ENCODE results near the gene RPS6KL1. TPM values are rescaled to one million over a fixed set of nuclear protein-coding genes. Genes with fewer than 3 reads are reported as not detected.

Gene RPS6KL1, protein sequence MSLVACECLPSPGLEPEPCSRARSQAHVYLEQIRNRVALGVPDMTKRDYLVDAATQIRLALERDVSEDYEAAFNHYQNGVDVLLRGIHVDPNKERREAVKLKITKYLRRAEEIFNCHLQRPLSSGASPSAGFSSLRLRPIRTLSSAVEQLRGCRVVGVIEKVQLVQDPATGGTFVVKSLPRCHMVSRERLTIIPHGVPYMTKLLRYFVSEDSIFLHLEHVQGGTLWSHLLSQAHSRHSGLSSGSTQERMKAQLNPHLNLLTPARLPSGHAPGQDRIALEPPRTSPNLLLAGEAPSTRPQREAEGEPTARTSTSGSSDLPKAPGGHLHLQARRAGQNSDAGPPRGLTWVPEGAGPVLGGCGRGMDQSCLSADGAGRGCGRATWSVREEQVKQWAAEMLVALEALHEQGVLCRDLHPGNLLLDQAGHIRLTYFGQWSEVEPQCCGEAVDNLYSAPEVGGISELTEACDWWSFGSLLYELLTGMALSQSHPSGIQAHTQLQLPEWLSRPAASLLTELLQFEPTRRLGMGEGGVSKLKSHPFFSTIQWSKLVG
- 1 to 10 TPM in 2 of 4 donors, under 1 TPM in 2; 0.72 to 1.8 (median 1.2) TPM for polyA plus RNA-seq (ENCODE audit: insufficient read length in 4 of 4)

DNA sequence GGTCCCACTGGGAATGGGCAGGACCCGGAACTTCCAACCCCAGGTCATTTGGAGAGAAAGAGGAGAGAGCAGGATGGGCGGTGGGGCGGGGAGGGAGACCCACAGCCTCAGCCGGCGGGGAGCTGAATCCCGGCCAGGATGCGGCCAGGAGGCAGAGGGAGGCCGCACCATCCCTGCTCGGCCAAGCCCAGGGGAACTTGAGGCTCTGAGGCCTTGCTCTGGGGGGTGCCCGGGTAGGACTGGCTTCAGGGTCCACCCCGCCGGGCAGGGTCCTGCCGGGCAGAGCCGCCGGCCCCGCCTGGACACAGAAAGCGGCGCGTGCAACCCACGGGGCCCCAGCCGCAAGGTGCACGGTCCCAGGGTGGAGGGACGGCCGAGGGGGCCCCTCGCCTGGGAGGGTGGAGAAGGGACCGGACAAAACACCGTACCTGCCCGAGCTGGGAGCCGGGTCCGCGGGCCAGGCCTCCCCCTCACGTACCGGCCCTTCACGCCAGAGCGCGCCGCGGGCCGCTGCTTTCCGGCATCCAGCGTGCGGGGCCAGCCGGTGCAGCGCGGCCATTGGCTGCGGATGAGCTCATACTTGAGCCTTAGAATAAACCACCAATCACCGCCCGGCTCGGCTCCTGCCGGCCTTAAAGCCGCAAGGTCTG lies at the start of gene RPS6KL1:
RPS6KL1 (minus strand) TSS at position 509 of the 650 bp plus-strand sequence. CDS start 1,719 bp downstream, outside the sequence.
- peak in 2 of 4 donors; percentile 38 to 69 for DNase-seq (ENCODE audit: low read depth in 4 of 4, low spot score in 3 of 4)

- no peak for DNase-seq (ENCODE audit: low read depth in 4 of 4, low spot score in 3 of 4)
Observed at GRCh38 chr14:74968811-74969210, 45.8 kb upstream of the RPS6KL1 start.

DNA sequence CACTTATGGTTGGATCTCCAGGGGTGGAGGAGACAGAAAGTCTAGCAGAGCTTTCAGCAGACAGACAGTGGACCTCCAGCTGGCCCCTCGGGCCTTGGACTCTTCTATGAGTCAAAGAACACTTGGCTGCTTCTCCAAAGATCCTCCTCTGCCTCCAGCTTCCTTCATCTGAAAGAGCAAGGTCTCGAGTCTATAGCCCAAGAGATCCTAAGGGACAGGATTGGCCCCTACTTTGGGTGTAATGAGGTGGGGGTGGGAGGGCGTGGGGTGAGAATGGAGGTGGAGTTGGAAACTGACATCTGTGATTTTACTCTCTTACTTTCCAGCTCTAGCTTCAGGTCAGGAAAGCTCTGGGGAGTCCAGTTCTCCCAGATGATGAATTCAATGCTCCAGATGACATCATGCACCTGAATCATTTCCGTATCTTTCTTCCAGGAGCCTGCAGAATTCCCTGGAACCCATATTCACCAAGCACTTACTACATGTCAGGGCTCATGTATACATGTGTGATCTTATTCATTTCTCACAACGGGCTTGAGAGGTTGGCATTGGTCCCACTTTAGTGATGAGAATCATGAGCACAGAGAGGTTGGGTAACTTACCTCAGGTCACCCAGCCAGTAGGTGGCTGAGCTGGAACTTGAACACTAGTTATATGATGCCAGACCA lies 42.6 kb upstream of the RPS6KL1 start:
- DNase-seq (ENCODE audit: low read depth in 4 of 4, low spot score in 3 of 4), result no peak

DNA sequence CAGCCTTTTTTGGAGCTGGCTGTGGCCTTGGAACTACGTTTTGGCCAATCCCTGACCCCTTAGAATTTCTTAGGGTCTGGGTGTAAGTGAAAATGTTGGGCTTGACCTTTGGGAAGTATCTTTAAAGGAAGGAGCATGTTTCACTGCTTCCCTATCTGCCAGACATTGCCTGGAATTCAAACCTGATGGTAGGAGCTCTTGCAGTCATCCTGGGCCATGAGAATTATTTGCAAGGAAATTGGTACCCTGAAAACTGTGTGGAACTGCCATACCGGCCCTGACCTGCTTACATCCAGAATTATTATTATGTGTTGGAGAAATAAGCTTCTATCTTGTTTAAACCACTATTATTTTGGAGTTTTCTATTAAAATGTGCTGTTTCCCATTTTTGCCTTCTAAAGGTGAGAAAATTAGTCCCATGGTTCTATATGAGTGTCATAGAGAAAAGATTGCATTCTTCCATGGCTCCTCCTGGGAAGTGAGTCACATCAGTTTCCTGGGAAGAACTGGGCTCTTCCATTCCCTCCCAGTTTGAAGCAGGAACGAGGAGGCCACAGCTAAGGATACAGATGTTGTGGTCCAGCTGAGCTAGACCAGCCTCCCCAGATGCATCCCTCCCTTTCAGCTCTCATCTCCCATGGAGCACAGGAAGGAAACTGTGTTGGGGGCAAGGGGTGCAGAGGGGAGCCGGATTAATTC lies 41.9 kb upstream of the RPS6KL1 start:
- DNase-seq (ENCODE audit: low read depth in 4 of 4, low spot score in 3 of 4), result no peak

- DNase-seq (ENCODE audit: low read depth in 4 of 4, low spot score in 3 of 4), result no peak
Observed at GRCh38 chr14:74963705-74964271, 40.7 kb upstream of the RPS6KL1 start.

DNA sequence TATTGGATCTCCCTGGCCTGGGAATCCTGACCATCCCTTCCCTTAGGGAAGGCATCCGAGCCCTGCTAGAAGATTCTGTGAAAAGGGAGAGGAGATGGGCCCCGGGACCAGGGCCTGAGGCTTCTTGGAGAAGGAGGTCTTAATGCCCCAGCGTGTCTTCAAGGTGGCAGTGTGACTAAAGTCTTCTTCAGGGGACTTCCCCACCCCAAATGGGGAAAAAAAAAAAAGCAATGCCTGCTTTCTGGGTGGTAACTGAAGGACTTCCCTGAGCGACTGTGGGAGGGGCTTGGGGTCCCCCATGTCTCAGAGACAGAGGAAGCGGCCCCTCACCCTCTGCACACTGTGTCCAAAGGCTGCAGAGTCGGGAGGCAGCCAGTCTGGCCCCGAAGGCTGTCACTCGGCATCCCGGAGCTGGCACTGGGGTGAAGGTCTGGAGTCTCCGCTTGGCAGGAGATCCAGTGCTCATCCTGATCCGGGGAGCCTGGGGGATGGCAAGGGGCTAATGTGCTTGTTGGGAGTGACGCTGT lies 40.2 kb upstream of the RPS6KL1 start:
- DNase-seq (ENCODE audit: low read depth in 4 of 4, low spot score in 3 of 4), result no peak

GRCh38 chr14:74962493-74962892 lies 39.4 kb upstream of the RPS6KL1 start:
- no peak for DNase-seq (ENCODE audit: low read depth in 4 of 4, low spot score in 3 of 4)

DNA sequence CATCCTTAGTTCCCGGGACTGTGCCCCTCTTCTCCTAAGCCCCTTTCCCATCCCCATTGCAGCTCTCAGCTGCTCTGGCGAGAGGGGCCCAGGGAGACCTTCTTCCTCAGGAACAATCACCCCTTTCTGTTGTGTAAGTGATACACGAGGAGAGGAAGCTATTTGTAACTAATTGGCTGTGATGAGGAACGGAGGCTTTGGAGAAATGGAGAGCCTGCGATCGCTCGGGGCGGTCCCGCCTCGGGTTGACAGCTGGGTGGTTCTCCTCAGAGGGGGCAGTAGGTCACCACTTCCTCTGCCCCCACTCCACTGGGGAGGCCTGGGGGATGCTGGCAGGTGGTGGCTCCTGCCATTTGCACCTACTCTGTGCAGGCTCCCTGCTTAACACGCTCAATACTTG lies 39.0 kb upstream of the RPS6KL1 start:
- DNase-seq (ENCODE audit: low read depth in 4 of 4, low spot score in 3 of 4), result no peak

DNA sequence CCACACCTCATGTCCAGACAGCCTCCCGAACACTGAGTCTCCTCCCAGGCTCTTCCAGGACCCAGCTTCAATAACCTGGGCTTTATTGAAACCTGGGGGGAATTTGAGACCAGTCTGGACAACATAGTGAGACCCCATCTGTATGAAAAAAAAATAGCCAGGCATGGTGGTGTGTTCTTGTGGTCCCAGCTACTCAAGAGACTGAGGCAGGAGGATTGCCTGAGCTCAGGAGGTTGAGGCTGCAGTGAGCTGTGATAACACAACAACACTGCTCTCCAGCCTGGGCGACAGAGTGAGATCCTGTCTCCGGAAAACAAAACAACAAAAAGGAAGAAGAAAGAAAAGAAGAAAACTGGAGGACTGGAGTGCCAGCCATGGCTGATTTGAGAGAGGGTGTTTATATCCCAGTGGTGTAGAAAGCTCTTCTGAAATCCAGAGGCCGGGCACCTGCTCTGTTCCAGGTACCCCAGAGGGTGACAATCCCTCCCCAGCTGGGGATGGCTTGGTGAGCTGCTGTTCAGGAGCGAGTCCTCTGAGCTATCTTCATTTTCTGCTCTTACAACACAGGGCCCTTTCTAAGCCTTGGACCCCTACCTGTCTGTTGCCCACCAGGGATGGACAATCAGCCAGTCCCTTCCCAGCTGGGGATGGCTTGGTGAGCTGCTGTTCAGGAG lies 38.3 kb upstream of the RPS6KL1 start:
- no peak for DNase-seq (ENCODE audit: low read depth in 4 of 4, low spot score in 3 of 4)

- DNase-seq (ENCODE audit: low read depth in 4 of 4, low spot score in 3 of 4), result no peak
Observed at GRCh38 chr14:74960736-74961135, 37.7 kb upstream of the RPS6KL1 start.

- DNase-seq (ENCODE audit: low read depth in 4 of 4, low spot score in 3 of 4), result no peak
Observed at GRCh38 chr14:74959596-74960180, 36.6 kb upstream of the RPS6KL1 start.

GRCh38 chr14:74956280-74957072 lies 33.4 kb upstream of the RPS6KL1 start:
- DNase-seq (ENCODE audit: low read depth in 4 of 4, low spot score in 3 of 4), result no peak

DNA sequence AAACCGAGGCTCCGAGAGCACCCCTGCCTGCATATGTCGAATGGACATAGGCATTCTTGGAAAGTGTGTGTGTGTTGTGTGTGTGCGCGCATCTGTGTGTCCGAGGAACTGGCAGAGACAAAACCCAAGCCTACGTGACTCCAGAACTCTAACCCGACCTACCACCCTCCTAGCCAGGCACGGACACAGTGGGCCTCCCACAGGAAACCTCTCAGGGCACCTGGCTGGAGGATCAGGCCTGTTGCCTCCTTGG lies 32.9 kb upstream of the RPS6KL1 start:
- DNase-seq (ENCODE audit: low read depth in 4 of 4, low spot score in 3 of 4), result no peak

DNA sequence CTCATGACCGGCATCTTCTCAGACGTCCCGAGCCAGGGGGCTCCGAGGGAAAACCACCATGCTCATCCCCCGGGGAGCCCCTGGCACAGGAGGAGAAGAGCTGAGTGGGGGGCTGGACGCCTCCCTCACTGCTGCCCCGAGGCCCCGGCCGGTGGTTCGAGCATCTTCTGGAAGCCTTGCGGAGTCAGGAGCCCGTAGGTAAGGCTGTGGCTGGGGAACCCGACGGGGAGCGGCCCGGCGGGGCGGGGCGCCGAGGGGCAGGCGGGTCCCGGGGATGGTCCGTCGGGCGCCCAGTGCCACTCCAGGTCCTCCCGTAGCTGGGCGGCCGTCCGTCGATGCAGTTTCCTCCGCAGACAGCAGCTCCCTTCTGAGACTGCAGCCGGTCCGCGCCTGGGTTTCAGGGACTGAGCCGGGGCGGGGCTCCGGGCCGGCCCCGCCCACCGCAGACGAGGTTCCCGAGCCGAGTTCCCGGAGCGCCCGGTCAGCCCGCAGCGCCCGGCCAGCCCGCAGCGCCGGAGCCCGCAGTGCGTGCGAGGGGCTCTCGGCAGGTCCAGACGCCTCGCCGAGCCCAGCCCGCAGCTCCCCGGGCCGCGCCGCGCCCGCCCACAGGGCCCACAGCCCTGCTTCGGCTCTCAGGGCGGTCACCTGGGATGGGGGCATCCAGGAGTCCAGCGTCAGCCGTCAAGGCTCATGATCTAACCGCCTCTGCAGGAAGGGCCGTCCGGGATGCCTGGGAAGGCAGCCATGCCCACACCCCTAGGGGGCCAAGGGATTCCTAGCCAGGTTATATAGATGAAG lies 32.4 kb upstream of the RPS6KL1 start, which contains the start of gene PGF:
PGF (minus strand) TSS at position 369 of the 798 bp plus-strand sequence; CDS start at position 14, 355 bp downstream.
- no peak for DNase-seq (ENCODE audit: low read depth in 4 of 4, low spot score in 3 of 4)

DNA sequence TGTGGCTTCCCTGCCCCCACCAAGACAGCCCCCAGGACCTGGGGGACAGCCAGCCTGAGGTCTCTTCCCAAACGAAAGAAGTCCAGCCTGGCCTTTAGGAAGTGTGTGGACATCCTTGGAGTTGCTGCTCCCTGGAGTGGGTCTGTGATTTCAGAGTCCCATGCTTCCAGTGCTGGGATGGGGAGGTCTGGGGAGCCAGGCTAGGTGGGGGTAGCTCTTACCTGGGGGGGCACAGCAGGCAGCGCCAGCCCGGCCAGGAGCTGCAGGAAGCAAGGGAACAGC lies 31.8 kb upstream of the RPS6KL1 start:
- DNase-seq (ENCODE audit: low read depth in 4 of 4, low spot score in 3 of 4), result no peak

DNA sequence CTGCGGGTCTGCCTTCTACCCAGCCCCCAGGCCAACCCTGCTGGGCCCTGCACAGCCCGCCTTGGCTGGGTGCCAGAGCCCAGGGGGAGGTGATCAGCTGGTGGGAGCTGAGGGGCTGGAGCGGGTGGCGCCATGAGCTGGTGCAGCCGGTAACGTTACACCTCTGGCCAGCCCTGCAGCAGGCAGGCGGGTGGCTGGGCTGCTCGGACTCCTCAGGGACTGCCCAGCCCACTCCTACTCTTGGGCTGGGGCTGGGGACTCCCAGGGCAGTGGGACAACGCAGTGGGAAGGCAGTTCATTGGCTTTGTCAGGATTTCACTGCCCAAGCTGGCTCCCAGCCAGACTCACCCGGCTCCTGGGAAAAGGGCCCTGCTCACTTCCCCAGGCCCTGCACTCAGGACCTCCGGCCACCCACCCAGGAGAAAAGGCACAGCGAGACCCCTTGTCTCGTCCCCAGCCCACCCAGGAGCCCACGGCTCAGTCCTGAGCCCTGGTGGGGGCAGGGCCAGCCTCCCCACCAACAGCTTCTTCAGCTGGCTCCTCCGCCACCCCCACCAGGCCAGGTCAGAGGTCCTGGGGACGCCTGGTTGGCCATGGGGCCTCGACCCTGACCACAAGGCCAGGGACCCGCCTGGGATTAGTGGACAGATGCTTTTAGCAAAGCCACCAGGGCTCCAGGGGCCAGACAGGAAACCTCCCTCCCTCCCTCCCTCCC lies 31.3 kb upstream of the RPS6KL1 start:
- peak in 1 of 4 donors; percentile 67 for DNase-seq (ENCODE audit: low read depth in 4 of 4, low spot score in 3 of 4)

DNA sequence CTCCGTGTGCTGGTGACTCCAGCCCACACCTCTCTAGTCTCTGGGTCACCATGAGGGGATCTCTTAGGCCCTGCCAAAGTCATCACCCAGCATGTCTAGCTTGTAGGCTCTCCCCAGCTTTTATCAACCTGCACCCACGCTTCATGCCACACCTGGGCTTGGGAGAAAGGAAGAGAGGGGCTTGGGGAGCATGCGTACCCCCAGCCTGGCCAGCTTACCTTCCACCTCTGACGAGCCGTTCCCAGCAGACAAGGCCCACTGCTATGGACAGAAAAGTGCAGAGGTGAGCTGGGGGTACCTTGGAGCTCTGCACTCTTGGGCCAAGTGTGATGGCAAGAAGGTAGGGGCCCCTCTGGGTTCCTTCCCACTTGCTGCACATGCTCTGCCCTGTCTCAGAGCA lies 30.6 kb upstream of the RPS6KL1 start:
- no peak for DNase-seq (ENCODE audit: low read depth in 4 of 4, low spot score in 3 of 4)

Data from left renal pelvis (tissue), 4 donors.